Measurements from ENCODE around the gene TCF7. TPM values are rescaled to one million over a fixed set of nuclear protein-coding genes. Genes with fewer than 3 reads are reported as not detected.

TCF7 gene
- total and polyA plus RNA-seq, 2 of the 13 experiments (the other 11 are each of a cell fraction or from before 2014, with no cell fraction given): 6.3 to 6.8 TPM

GRCh38 chr5:134145779-134146581 lies 31.5 kb downstream of the TCF7 start:
- Histone ChIP-seq H3K4me1 (ENCODE audit: insufficient read depth, low read length) (peaks cover 48% of the 10 kb centered on the region), H2AFZ (ENCODE audit: low read length) (no peak overlapping the region), H3K4me3 (replicated peaks in 1 of 3; ENCODE audit: insufficient read depth in 1 of 3, low read depth in 2 of 3, low read length in 3 of 3) (no peak overlapping the region), H3K27ac (ENCODE audit: extremely low read length, insufficient read depth, low read length) (no peak overlapping the region), H3K4me2 (ENCODE audit: low read depth, low read length) (no peak overlapping the region), H3K9ac (ENCODE audit: insufficient read depth, low read depth, low read length) (no peak overlapping the region), H3K27me3 (ENCODE audit: control insufficient read depth in 1 of 2, insufficient read depth in 2 of 2, low read length in 2 of 2) (no peaks in the 10 kb centered on the region), H3K9me3 (ENCODE audit: low read length) (no peaks in the 10 kb centered on the region), H4K20me1 (ENCODE audit: insufficient read depth, low read length) (peaks cover 18% of the 10 kb centered on the region), H3K79me2 (ENCODE audit: insufficient read depth, low read length) (peaks cover 9% of the 10 kb centered on the region), H3K36me3 (replicated peaks in 1 of 2; ENCODE audit: control insufficient read depth in 1 of 2, insufficient read depth in 2 of 2, low read length in 2 of 2) (peaks cover 23 to 72% of the 10 kb centered on the region in 2 experiments)
- intact Hi-C loops (cut with micrococcal nuclease; ENCODE audit: unreplicated experiment) (loop anchor here (1.0 kb wide), 1 partner anchor 107 kb away; no protein-coding TSS in a partner anchor), in situ Hi-C loops (cut with HindIII; ENCODE audit: extremely low pct_ligation_motif_present, low pct_unique_long_range_greater_than_20kb) (no loop called here)
- FAIRE-seq (peak; percentile 91), ATAC-seq (peak; percentile 80), DNase-seq (ENCODE audit: low spot score) (peak; percentile 62)
- CTCF ChIA-PET (ENCODE audit: low intra/inter-chr PET ratio, low total read pairs): interaction anchor here (0.7 to 2.4 kb wide), 5 partner anchors 43 to 119 kb away, joined by 3 to 45 read pairs (median 4); no protein-coding TSS in a partner anchor
- POLR2A ChIA-PET: interaction anchor here (0.7 to 2.4 kb wide), 6 partner anchors 30 to 104 kb away, joined by 3 to 7 read pairs (median 3); no protein-coding TSS in a partner anchor
- WGBS (ENCODE audit: low lambda C conversion rate): 83% methylated on average over 8 of the region's 13 CpGs
- BruUV-seq (replicated peaks): no TSS peak
- 0 out of 2 replicates have a peak, but pooled peaks have one; percentile 10 for TF ChIP-seq ZNF572 (CRISPR knock-in tag; IDR thresholded peaks at IDR 0.05)
- peak; percentile 45; the same call in 1 of the 2 replicates for TF ChIP-seq PATZ1 (CRISPR knock-in tag; IDR thresholded peaks at IDR 0.05)
- TF ChIP-seq FOXA3 (CRISPR knock-in tag; IDR thresholded peaks at IDR 0.05): 0 out of 2 replicates have a peak, but pooled peaks have one; percentile 7
- TF ChIP-seq AGO2 (optimal IDR thresholded peaks at IDR 0.05; ENCODE audit: low read depth, low read length): peak; percentile 59
- no peak for TF ChIP-seq RFX1 (IDR thresholded peaks at IDR 0.05)
- 0 out of 2 replicates have a peak, but pooled peaks have one; percentile 14 for TF ChIP-seq CBFB (CRISPR knock-in tag; IDR thresholded peaks at IDR 0.05)
- TF ChIP-seq SAP130 (CRISPR knock-in tag; IDR thresholded peaks at IDR 0.05; ENCODE audit: low read depth): peak; percentile 35; the same call in 1 of the 2 replicates
- peak; percentile 24; the same call in 1 of the 2 replicates for TF ChIP-seq ZNF687 (CRISPR knock-in tag; IDR thresholded peaks at IDR 0.05)
- no peak for TF ChIP-seq ZNF780A (CRISPR knock-in tag; IDR thresholded peaks at IDR 0.05)
- peak; percentile 64; the same call in 1 of the 2 replicates for TF ChIP-seq TGIF2 (CRISPR knock-in tag; IDR thresholded peaks at IDR 0.05)
- no peak for TF ChIP-seq MIER3 (CRISPR knock-in tag; IDR thresholded peaks at IDR 0.05; ENCODE audit: borderline replicate concordance)
- TF ChIP-seq SOX5 (CRISPR knock-in tag; IDR thresholded peaks at IDR 0.05; ENCODE audit: borderline replicate concordance): 0 out of 2 replicates have a peak, but pooled peaks have one; percentile 16
- TF ChIP-seq KDM2A (CRISPR knock-in tag; IDR thresholded peaks at IDR 0.05; ENCODE audit: borderline replicate concordance, low read depth): peak; percentile 30; the same call in 1 of the 2 replicates
- peak; percentile 22 for TF ChIP-seq TEAD3 (CRISPR knock-in tag; optimal IDR thresholded peaks at IDR 0.05; ENCODE audit: borderline replicate concordance)
- TF ChIP-seq RXRA (CRISPR knock-in tag; IDR thresholded peaks at IDR 0.05): no peak
- 0 out of 2 replicates have a peak, but pooled peaks have one; percentile 27 for TF ChIP-seq MIXL1 (CRISPR knock-in tag; IDR thresholded peaks at IDR 0.05)
- TF ChIP-seq ZNF33A (CRISPR knock-in tag; IDR thresholded peaks at IDR 0.05; ENCODE audit: borderline replicate concordance): no peak

All from HepG2 (cell line).